ENCODE data around the gene CCM2.
A peak's percentile ranks its signal among the peaks of the same experiment; 100 is the strongest.
"Not testable (repeated sequence)": the region's sequence is repeated elsewhere in the genome, so short reads cannot be mapped to it uniquely, and the experiment has no call there.

The CCM2 gene

GRCh38 chr7:45028138-45028919, 28.3 kb downstream of the CCM2 start:
- no peak overlapping the region for H3K27ac ChIP-seq

GRCh38 chr7:45028920-45029344, 28.9 kb downstream of the CCM2 start:
- no peak overlapping the region for H3K27ac ChIP-seq
- no peak for TF ChIP-seq CTCF (conservative IDR thresholded peaks at IDR 0.05)

More at GRCh38 chr7:45028138-45028919, 28.3 kb downstream of the CCM2 start:
- TF ChIP-seq CTCF (conservative IDR thresholded peaks at IDR 0.05): no peak

GRCh38 chr7:45031829-45032228, 31.8 kb downstream of the CCM2 start:
- TF ChIP-seq CTCF (conservative IDR thresholded peaks at IDR 0.05): no peak
- no peak overlapping the region for H3K27ac ChIP-seq

GRCh38 chr7:45032421-45032820, 32.4 kb downstream of the CCM2 start:
- H3K27ac ChIP-seq: no peak overlapping the region
- no peak for TF ChIP-seq CTCF (conservative IDR thresholded peaks at IDR 0.05)

GRCh38 chr7:45033261-45033930, 33.4 kb downstream of the CCM2 start:
- no peak for TF ChIP-seq CTCF (conservative IDR thresholded peaks at IDR 0.05)
- peak overlapping the region; percentile 29 for H3K27ac ChIP-seq

GRCh38 chr7:45033931-45034290, 33.9 kb downstream of the CCM2 start:
- TF ChIP-seq CTCF (conservative IDR thresholded peaks at IDR 0.05): no peak
- peak overlapping the region; percentile 29 for H3K27ac ChIP-seq

- not testable (repeated sequence) for H3K27ac ChIP-seq
Observed at GRCh38 chr7:45034710-45035109, 34.7 kb downstream of the CCM2 start.

- no peak for TF ChIP-seq CTCF (conservative IDR thresholded peaks at IDR 0.05)
Observed at GRCh38 chr7:45035371-45035770, 35.4 kb downstream of the CCM2 start.

More at GRCh38 chr7:45035371-45035770, 35.4 kb downstream of the CCM2 start:
- H3K27ac ChIP-seq: peak overlapping the region; percentile 36

All from VCaP (cell line).